ENCODE data around the gene GCNT2.
"Not testable (repeated sequence)": the region's sequence is repeated elsewhere in the genome, so short reads cannot be mapped to it uniquely, and the experiment has no call there.

GCNT2 gene

GRCh38 chr6:10640412-10640811 is 119.3 kb downstream of the GCNT2 start:
- peaks cover 0 to 2% of the 10 kb centered on the region in 2 donors for H3K27me3 ChIP-seq (ENCODE audit: control insufficient read depth in 2 of 2, insufficient read depth in 2 of 2, low read length in 2 of 2)
- H3K36me3 ChIP-seq (ENCODE audit: control insufficient read depth in 2 of 2, insufficient read depth in 2 of 2, low read length in 2 of 2): no peaks in the 10 kb centered on the region
- H3K4me1 ChIP-seq (ENCODE audit: control insufficient read depth in 2 of 2, insufficient read depth in 2 of 2, low read length in 2 of 2): no peaks in the 10 kb centered on the region
- no peaks in the 10 kb centered on the region for H3K9me3 ChIP-seq (ENCODE audit: control insufficient read depth in 2 of 2, low read length in 2 of 2)
- no peak overlapping the region for H3K27ac ChIP-seq (ENCODE audit: low read depth in 2 of 2, low read length in 2 of 2)
- no peak overlapping the region for H3K9ac ChIP-seq (ENCODE audit: low read depth in 1 of 2, low read length in 2 of 2)
- no peak overlapping the region for H3K4me3 ChIP-seq (ENCODE audit: low read length in 2 of 2)

- Histone ChIP-seq H3K27me3 (ENCODE audit: control insufficient read depth in 2 of 2, insufficient read depth in 2 of 2, low read length in 2 of 2) (peaks cover 0 to 2% of the 10 kb centered on the region in 2 donors), H3K9me3 (ENCODE audit: control insufficient read depth in 2 of 2, low read length in 2 of 2) (no peaks in the 10 kb centered on the region)
Measured at GRCh38 chr6:10641528-10641927, 120.4 kb downstream of the GCNT2 start.

GRCh38 chr6:10643201-10643651 is 122.1 kb downstream of the GCNT2 start:
- no peak overlapping the region for H3K4me3 ChIP-seq (ENCODE audit: low read length in 2 of 2)
- no peak overlapping the region for H3K27ac ChIP-seq (ENCODE audit: low read depth in 2 of 2, low read length in 2 of 2)
- H3K27me3 ChIP-seq (ENCODE audit: control insufficient read depth in 2 of 2, insufficient read depth in 2 of 2, low read length in 2 of 2): peaks cover 0 to 2% of the 10 kb centered on the region in 2 donors

More at GRCh38 chr6:10641528-10641927, 120.4 kb downstream of the GCNT2 start:
- no peak overlapping the region for H3K27ac ChIP-seq (ENCODE audit: low read depth in 2 of 2, low read length in 2 of 2)
- H3K36me3 ChIP-seq (ENCODE audit: control insufficient read depth in 2 of 2, insufficient read depth in 2 of 2, low read length in 2 of 2): no peaks in the 10 kb centered on the region
- H3K4me1 ChIP-seq (ENCODE audit: control insufficient read depth in 2 of 2, insufficient read depth in 2 of 2, low read length in 2 of 2): no peaks in the 10 kb centered on the region
- H3K9ac ChIP-seq (ENCODE audit: low read depth in 1 of 2, low read length in 2 of 2): no peak overlapping the region
- H3K4me3 ChIP-seq (ENCODE audit: low read length in 2 of 2): no peak overlapping the region

GRCh38 chr6:10644225-10644624 is 123.1 kb downstream of the GCNT2 start:
- H3K9me3 ChIP-seq (ENCODE audit: control insufficient read depth in 2 of 2, low read length in 2 of 2): no peaks in the 10 kb centered on the region
- no peak overlapping the region for H3K9ac ChIP-seq (ENCODE audit: low read depth in 1 of 2, low read length in 2 of 2)
- peaks cover 0 to 2% of the 10 kb centered on the region in 2 donors for H3K27me3 ChIP-seq (ENCODE audit: control insufficient read depth in 2 of 2, insufficient read depth in 2 of 2, low read length in 2 of 2)
- H3K27ac ChIP-seq (ENCODE audit: low read depth in 2 of 2, low read length in 2 of 2): no peak overlapping the region
- H3K4me1 ChIP-seq (ENCODE audit: control insufficient read depth in 2 of 2, insufficient read depth in 2 of 2, low read length in 2 of 2): no peaks in the 10 kb centered on the region
- no peak overlapping the region for H3K4me3 ChIP-seq (ENCODE audit: low read length in 2 of 2)
- no peaks in the 10 kb centered on the region for H3K36me3 ChIP-seq (ENCODE audit: control insufficient read depth in 2 of 2, insufficient read depth in 2 of 2, low read length in 2 of 2)

More at GRCh38 chr6:10643201-10643651, 122.1 kb downstream of the GCNT2 start:
- no peak overlapping the region for H3K9ac ChIP-seq (ENCODE audit: low read depth in 1 of 2, low read length in 2 of 2)
- no peaks in the 10 kb centered on the region for H3K4me1 ChIP-seq (ENCODE audit: control insufficient read depth in 2 of 2, insufficient read depth in 2 of 2, low read length in 2 of 2)
- H3K36me3 ChIP-seq (ENCODE audit: control insufficient read depth in 2 of 2, insufficient read depth in 2 of 2, low read length in 2 of 2): no peaks in the 10 kb centered on the region
- H3K9me3 ChIP-seq (ENCODE audit: control insufficient read depth in 2 of 2, low read length in 2 of 2): no peaks in the 10 kb centered on the region

- Histone ChIP-seq H3K4me3 (ENCODE audit: low read length in 2 of 2) (no peak overlapping the region), H3K9ac (ENCODE audit: low read depth in 1 of 2, low read length in 2 of 2) (no peak overlapping the region), H3K9me3 (ENCODE audit: control insufficient read depth in 2 of 2, low read length in 2 of 2) (no peaks in the 10 kb centered on the region)
Measured at GRCh38 chr6:10655508-10656055, 134.4 kb downstream of the GCNT2 start.

GRCh38 chr6:10658910-10659698 is 138.0 kb downstream of the GCNT2 start:
- Histone ChIP-seq H3K4me3 (ENCODE audit: low read length in 2 of 2) (peak overlapping the region in 1 of 2 donors; percentile 57), H3K27ac (ENCODE audit: low read depth in 2 of 2, low read length in 2 of 2) (no peak overlapping the region)

More at GRCh38 chr6:10655508-10656055, 134.4 kb downstream of the GCNT2 start:
- H3K27me3 ChIP-seq (ENCODE audit: control insufficient read depth in 2 of 2, insufficient read depth in 2 of 2, low read length in 2 of 2): no peaks in the 10 kb centered on the region
- no peaks in the 10 kb centered on the region for H3K36me3 ChIP-seq (ENCODE audit: control insufficient read depth in 2 of 2, insufficient read depth in 2 of 2, low read length in 2 of 2)
- no peak overlapping the region for H3K27ac ChIP-seq (ENCODE audit: low read depth in 2 of 2, low read length in 2 of 2)
- H3K4me1 ChIP-seq (ENCODE audit: control insufficient read depth in 2 of 2, insufficient read depth in 2 of 2, low read length in 2 of 2): no peaks in the 10 kb centered on the region

GRCh38 chr6:10659699-10660348 is 138.7 kb downstream of the GCNT2 start:
- Histone ChIP-seq H3K9me3 (ENCODE audit: control insufficient read depth in 2 of 2, low read length in 2 of 2) (no peaks in the 10 kb centered on the region), H3K4me1 (ENCODE audit: control insufficient read depth in 2 of 2, insufficient read depth in 2 of 2, low read length in 2 of 2) (no peaks in the 10 kb centered on the region), H3K4me3 (ENCODE audit: low read length in 2 of 2) (peak overlapping the region in 1 of 2 donors; percentile 57), H3K27ac (ENCODE audit: low read depth in 2 of 2, low read length in 2 of 2) (no peak overlapping the region), H3K27me3 (ENCODE audit: control insufficient read depth in 2 of 2, insufficient read depth in 2 of 2, low read length in 2 of 2) (peaks cover 0 to 3% of the 10 kb centered on the region in 2 donors), H3K9ac (ENCODE audit: low read depth in 1 of 2, low read length in 2 of 2) (no peak overlapping the region), H3K36me3 (ENCODE audit: control insufficient read depth in 2 of 2, insufficient read depth in 2 of 2, low read length in 2 of 2) (no peaks in the 10 kb centered on the region)

More at GRCh38 chr6:10658910-10659698, 138.0 kb downstream of the GCNT2 start:
- H3K4me1 ChIP-seq (ENCODE audit: control insufficient read depth in 2 of 2, insufficient read depth in 2 of 2, low read length in 2 of 2): no peaks in the 10 kb centered on the region
- H3K9me3 ChIP-seq (ENCODE audit: control insufficient read depth in 2 of 2, low read length in 2 of 2): no peaks in the 10 kb centered on the region
- H3K27me3 ChIP-seq (ENCODE audit: control insufficient read depth in 2 of 2, insufficient read depth in 2 of 2, low read length in 2 of 2): peaks cover 0 to 3% of the 10 kb centered on the region in 2 donors
- no peak overlapping the region for H3K9ac ChIP-seq (ENCODE audit: low read depth in 1 of 2, low read length in 2 of 2)
- no peaks in the 10 kb centered on the region for H3K36me3 ChIP-seq (ENCODE audit: control insufficient read depth in 2 of 2, insufficient read depth in 2 of 2, low read length in 2 of 2)

- H3K4me1 ChIP-seq (ENCODE audit: control insufficient read depth in 2 of 2, insufficient read depth in 2 of 2, low read length in 2 of 2); H3K27ac ChIP-seq (ENCODE audit: low read depth in 2 of 2, low read length in 2 of 2); H3K4me3 ChIP-seq (ENCODE audit: low read length in 2 of 2): not testable (repeated sequence)
Measured at GRCh38 chr6:10660431-10661191, 139.5 kb downstream of the GCNT2 start.

GRCh38 chr6:10662207-10662606 is 141.1 kb downstream of the GCNT2 start:
- Histone ChIP-seq H3K4me1 (ENCODE audit: control insufficient read depth in 2 of 2, insufficient read depth in 2 of 2, low read length in 2 of 2) (no peaks in the 10 kb centered on the region), H3K9ac (ENCODE audit: low read depth in 1 of 2, low read length in 2 of 2) (no peak overlapping the region)

More at GRCh38 chr6:10660431-10661191, 139.5 kb downstream of the GCNT2 start:
- not testable (repeated sequence) for H3K9ac ChIP-seq (ENCODE audit: low read depth in 1 of 2, low read length in 2 of 2); H3K27me3 ChIP-seq (ENCODE audit: control insufficient read depth in 2 of 2, insufficient read depth in 2 of 2, low read length in 2 of 2); H3K9me3 ChIP-seq (ENCODE audit: control insufficient read depth in 2 of 2, low read length in 2 of 2); H3K36me3 ChIP-seq (ENCODE audit: control insufficient read depth in 2 of 2, insufficient read depth in 2 of 2, low read length in 2 of 2)

More at GRCh38 chr6:10662207-10662606, 141.1 kb downstream of the GCNT2 start:
- peaks cover 0 to 3% of the 10 kb centered on the region in 2 donors for H3K27me3 ChIP-seq (ENCODE audit: control insufficient read depth in 2 of 2, insufficient read depth in 2 of 2, low read length in 2 of 2)
- no peak overlapping the region for H3K4me3 ChIP-seq (ENCODE audit: low read length in 2 of 2)
- H3K9me3 ChIP-seq (ENCODE audit: control insufficient read depth in 2 of 2, low read length in 2 of 2): no peaks in the 10 kb centered on the region
- no peaks in the 10 kb centered on the region for H3K36me3 ChIP-seq (ENCODE audit: control insufficient read depth in 2 of 2, insufficient read depth in 2 of 2, low read length in 2 of 2)
- H3K27ac ChIP-seq (ENCODE audit: low read depth in 2 of 2, low read length in 2 of 2): no peak overlapping the region

All from mucosa of rectum (tissue), 2 donors.